SK-N-MC (cell line): ENCODE data around the gene RGS13.

Source experiments
- EZH2 ChIP-seq: fragments of 200-600 bp; sonication (generic); IDR thresholded peaks from one replicate; pipeline ENCODE4 v1.6.1; 2017; ENCODE audit warnings: antibody characterized with exemption
- FOXP2 ChIP-seq: optimal IDR thresholded peaks from 2 replicates; pipeline ENCODE3; 2011; ENCODE audit warnings: mild to moderate bottlenecking, moderate library complexity; ENCODE audit not compliant: insufficient read depth; ENCODE audit errors: extremely low read length, control extremely low read depth
- POLR2AphosphoS5 ChIP-seq: IDR thresholded peaks from 2 replicates; pipeline ENCODE4 v1.6.1; 2012; ENCODE audit warnings: mild to moderate bottlenecking, low read depth, low read length, borderline replicate concordance

GRCh38 chr1:192632641-192633532, 3.1 kb upstream of the RGS13 start:
- TF ChIP-seq EZH2 (no peak), POLR2AphosphoS5 (no peak), FOXP2 (no peak)
